UCSD-AML1 (cell line): ENCODE data around the gene RPN2.
"Not testable (repeated sequence)": the region's sequence is repeated elsewhere in the genome, so short reads cannot be mapped to it uniquely, and the experiment has no call there.

Experiments
- DNase-seq: peaks from one replicate; lab custom pipeline; 2025; ENCODE audit not compliant: unreplicated experiment; lab: John Stamatoyannopoulos, UW

Gene RPN2

GRCh38 chr20:37178839-37179682, at the start of gene RPN2, which contains the start of gene MROH8:
TSS of gene RPN2 (plus strand) at chr20:37179330. CDS start at chr20:37179357, 27 bp downstream.
TSS of gene MROH8 (minus strand) at chr20:37179548.
- peak; percentile 94 for DNase-seq

GRCh38 chr20:37131486-37131885, 47.6 kb upstream of the RPN2 start:
- DNase-seq = no peak

GRCh38 chr20:37133952-37134351, 45.2 kb upstream of the RPN2 start:
- no peak for DNase-seq

- DNase-seq = no peak
Measured at GRCh38 chr20:37137547-37137946, 41.6 kb upstream of the RPN2 start.

- no peak for DNase-seq
Measured at GRCh38 chr20:37142708-37143107, 36.4 kb upstream of the RPN2 start.

GRCh38 chr20:37144856-37145404, 34.2 kb upstream of the RPN2 start:
- DNase-seq = no peak

- DNase-seq = no peak
Measured at GRCh38 chr20:37147250-37147649, 31.9 kb upstream of the RPN2 start.

- not testable (repeated sequence) for DNase-seq
Measured at GRCh38 chr20:37150864-37151263, 28.3 kb upstream of the RPN2 start.

- DNase-seq = no peak
Measured at GRCh38 chr20:37151529-37151928, 27.6 kb upstream of the RPN2 start.

- no peak for DNase-seq
Measured at GRCh38 chr20:37152284-37152683, 26.8 kb upstream of the RPN2 start.

- DNase-seq = no peak
Measured at GRCh38 chr20:37154684-37155298, 24.3 kb upstream of the RPN2 start.

- no peak for DNase-seq
Measured at GRCh38 chr20:37155987-37156386, 23.1 kb upstream of the RPN2 start.

- DNase-seq = no peak
Measured at GRCh38 chr20:37158248-37158647, 20.9 kb upstream of the RPN2 start.

GRCh38 chr20:37160683-37161082, 18.4 kb upstream of the RPN2 start:
- DNase-seq = no peak

- DNase-seq = no peak
Measured at GRCh38 chr20:37161830-37162549, 17.1 kb upstream of the RPN2 start.

GRCh38 chr20:37162646-37163045, 16.5 kb upstream of the RPN2 start:
- DNase-seq = no peak

- DNase-seq = no peak
Measured at GRCh38 chr20:37163832-37164554, 15.1 kb upstream of the RPN2 start.

- DNase-seq = no peak
Measured at GRCh38 chr20:37165031-37165430, 14.1 kb upstream of the RPN2 start.

- DNase-seq = no peak
Measured at GRCh38 chr20:37166867-37167266, 12.3 kb upstream of the RPN2 start.

GRCh38 chr20:37172836-37173235, 6.3 kb upstream of the RPN2 start:
- no peak for DNase-seq
